Amniotic epithelial cell (primary cell): Measurements from ENCODE around the gene AKIRIN2.
A peak's percentile ranks its signal among the peaks of the same experiment; 100 is the strongest.

Experiments
- DNase-seq: peaks from one replicate; pipeline ENCODE4 v3.0.0-alpha.2; 2010; ENCODE audit warnings: low read depth

The AKIRIN2 gene

DNA sequence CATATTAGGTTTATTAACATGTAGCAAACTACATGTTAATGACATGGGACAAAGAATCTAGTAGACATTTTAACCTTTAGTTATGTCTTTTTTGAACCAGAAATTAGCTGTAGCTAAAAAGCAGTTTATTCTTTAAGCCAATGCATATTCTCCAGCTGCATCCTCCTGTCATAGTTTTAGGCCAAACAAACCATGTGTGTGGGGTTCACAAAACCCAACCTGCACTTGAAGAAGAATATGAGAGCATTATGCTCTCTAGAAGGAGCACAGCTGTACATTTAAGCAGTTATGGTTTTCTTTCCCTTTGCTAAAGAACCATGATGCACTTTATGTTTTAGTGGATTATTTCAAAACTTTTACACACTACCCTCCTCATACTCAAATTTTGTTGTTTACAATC, 46.2 kb downstream of the AKIRIN2 start:
- DNase-seq: no peak

DNA sequence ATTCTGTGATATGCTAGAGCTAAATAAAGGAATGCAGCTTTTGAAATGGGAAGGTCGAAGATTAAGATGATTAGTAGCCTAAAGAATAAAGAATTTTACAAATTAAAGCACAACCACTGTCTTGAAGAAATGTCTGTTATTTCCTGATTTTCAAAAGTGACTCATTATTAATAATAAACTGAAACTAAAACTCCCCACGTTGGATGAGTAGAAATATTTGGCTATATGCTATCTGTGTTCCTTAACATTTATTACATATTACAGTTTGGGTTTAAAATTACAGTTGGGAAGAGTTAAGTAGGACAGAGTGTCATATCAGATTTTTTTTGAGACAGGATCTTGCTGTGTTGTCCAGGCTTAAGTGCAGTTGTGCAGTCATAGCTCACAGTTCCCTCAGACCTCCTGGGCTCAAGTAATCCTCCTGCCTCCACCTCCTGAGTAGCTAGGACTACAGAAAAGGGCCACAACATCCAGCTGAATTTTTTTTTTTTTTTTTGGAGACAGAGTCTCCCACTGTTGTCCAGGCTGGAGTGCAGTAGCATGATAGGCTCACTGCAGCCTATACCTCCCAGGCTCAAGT, 47.1 kb downstream of the AKIRIN2 start:
- no peak for DNase-seq

DNA sequence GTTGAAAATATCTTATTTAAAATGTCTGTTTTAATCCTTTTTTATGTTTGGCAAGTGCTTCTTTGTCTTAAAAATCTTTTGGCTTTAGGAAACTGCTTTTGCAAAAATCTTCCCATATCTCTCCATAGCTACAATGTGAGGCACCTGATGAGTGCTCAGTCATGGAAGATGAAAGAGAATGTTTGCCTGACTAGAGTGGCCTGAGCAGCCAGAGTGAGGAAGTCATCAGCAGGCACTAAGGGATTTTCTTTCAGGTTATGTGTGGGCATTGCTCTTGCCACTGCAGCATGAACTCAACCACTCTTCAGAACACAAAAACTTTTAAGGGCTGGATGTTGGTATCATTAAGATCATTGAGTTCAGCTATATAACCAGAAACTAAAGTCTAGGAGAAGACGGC, 47.9 kb downstream of the AKIRIN2 start:
- DNase-seq: no peak

DNA sequence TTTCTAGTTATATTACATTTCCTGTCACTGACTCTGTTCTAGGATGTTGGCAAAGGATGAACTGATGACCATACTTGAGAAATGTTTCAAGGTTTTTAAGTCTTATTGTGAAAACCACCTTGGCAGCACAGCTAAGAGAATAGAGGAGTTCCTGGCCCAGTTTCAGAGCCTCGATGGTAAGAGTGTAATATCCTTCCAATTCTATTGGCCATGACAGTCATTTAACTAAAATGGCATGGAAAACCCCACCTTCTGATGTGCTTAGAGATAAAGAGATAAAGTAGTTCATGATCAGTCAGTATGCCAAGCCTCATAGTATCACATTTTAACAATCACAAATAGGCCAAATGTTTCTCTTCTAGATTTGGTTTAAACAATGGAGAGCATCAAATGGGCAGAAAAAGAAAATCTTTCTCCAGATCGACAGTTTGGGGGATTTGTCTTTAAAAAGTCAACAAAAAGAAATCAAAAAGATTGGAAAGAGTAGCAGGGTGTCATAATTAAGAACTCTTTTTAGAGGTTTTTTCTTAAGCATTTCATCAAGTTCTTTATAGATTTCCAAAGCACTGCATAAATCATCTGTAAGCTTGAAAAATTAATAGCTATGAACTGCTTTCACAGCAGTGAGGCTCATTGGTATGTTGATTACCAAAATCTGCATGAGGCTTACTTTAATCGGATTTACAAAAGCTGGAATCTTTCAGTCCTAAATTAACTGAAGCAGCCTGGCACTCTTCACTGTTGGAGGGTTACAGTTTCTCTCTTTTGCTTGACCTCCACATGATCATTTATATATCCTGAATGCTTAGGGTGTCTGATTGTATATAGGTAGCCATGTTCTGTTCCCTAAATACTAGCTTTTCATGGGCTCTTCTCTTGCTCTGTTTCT, 48.7 kb downstream of the AKIRIN2 start:
- no peak for DNase-seq

DNA sequence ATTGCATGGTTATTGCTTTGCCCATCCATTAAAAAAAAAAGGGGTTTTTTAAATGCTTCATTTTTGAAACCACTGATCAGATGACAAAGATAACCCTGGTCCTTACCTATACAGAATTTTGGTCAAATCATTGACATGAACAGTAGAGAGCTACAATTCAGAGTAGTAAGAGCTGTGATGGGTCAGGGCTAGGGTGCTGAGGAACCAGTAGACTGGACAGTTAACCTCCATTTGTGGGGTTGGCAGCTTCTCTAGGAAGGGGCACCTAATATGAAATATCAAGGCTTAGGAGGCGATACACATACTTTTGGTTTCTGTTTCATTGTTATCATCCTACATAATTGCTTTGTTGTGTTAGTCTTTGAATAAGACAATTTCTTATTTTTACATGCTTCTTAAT, 57.0 kb downstream of the AKIRIN2 start:
- no peak for DNase-seq

DNA sequence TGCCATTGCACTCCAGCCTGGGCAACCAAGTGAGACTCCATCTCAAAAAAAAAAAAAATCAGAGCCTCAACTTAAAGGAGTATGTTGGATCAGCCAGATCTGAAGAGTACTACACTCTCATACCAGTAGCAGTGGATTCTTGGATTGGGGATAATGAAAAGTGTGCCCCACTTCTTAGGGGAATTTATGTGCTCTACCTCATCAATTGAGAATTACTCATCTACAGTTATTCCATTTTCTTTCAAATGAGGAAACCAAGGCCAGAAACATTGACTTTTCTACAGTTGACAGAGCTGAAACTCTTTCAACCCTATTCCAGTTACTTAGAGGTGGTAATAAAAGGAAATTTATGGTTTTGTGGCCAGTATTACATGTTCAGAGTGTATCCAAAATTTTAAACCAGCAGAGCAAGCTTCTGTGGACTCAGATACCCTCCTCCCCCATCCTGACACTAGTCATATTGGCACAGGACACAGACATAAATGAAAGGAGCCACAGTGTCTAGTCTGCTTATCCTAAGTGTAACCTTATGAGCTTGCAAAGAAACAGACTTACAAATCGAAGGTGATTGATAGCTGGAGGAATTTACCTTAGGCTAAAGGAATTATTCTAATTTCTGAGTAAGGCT, 60.9 kb downstream of the AKIRIN2 start:
- no peak for DNase-seq

DNA sequence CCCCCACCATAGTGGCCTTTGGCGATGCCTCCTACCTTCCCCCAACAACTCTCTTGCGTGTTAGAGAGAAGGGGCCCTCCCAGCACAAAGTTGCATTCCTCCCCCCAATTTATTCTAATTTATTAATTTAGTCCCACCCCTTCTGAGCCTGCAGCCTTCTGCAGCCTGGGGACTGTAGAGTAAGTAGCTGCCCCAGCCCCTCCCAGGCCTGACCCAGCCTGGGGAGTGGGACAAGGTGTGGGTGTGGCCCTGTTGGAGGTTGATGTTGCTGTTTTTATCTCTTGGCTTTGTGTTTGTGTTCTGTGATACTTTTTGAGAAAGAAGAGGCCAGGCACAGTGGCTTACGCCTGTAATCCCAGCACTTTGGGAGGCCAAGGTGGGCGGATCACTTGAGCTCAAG, 62.7 kb downstream of the AKIRIN2 start:
- no peak for DNase-seq

DNA sequence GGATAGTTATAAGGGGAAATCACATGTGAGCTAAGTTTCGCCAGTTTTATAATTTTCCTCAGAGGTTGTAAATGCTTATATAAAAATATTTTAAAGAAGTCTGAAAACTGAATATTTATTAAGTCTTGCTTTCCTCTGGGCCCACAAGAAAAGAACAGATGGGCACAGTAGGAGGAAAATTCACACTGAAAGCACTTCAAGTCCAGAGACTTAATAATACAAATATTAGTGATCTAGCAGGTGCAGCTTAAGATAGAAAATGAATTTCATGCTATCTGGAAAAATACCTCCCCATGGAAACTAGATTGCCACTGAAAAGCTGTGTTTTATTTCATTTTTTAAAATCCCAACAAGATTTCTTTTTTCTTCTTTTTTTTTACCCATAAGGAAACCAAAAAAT, 64.9 kb downstream of the AKIRIN2 start:
- DNase-seq: no peak

DNA sequence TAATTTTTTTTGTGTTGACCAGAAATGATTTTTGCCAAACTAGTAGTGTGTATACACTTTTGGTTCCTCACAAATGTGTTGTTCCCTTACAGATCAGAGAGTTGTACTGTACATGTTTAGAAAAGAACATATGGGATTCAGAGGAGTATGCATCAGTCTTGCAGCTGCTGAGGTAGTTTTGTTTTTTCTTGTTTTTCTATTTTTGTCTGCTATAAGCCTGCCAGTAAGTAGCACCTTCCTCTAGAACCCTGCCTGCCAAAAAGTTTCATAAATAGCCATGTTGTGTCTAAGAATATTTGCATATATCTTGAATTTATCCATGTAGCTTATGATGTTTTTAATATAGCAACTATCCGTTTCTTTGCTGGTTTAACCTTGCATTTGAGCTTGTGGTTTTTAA, 65.7 kb downstream of the AKIRIN2 start:
- DNase-seq: no peak

DNA sequence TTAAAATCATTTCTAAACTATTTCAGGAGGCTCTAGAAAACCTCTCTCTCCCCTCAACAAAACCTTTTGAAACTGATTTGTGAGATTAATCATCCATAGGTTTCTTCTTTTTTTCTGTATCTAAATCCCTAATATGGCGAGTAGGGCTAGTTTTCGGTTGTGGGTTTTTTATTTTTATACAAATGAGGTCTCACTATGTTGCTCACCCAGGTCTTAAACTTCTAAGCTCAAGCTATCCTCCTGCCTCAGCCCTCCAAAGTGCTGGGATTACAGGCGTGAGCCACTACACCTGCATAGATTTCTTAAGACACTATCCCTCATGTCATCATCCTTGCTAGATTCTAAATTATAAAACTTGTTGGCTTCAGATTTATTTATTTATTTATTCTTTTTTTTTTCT, 68.2 kb downstream of the AKIRIN2 start:
- no peak for DNase-seq

DNA sequence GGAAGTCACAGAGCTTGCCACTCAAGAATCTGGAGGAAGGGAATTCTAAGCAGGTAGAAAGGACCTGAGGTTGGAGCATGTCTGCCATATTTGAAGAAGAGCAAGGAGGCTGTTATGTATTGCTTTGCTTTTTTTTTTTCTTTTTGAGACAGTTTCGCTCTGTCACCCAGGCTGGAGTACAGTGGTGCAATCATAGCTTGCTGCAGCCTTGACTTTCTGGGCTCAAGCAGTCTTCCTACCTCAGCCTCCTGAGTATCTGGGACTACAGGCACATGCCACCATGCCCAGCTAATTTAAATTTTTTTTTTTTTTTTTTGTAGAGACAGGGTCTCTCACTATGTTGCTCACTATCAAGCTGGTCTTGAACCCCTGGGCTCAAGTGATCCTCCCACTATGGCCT, 71.3 kb downstream of the AKIRIN2 start:
- no peak for DNase-seq

DNA sequence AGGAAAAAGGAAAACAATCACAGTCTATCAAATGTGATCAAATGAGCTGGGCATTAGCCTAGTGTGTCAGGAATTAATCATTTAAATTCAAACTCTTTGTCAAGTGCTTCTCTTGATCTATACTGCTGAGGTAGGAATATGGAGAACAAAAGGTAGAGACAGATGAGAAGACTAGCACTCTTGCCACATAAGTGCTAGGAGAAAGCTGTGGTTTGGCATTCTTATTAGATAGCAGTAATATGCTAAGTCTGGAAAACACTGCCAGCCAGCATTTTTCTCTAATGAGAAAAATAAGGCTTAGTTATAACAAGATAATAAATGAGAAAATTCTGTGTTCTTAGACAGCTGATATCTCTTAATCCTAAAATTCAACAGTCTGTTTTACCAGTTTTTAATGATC, 73.2 kb downstream of the AKIRIN2 start:
- DNase-seq: peak; percentile 88

DNA sequence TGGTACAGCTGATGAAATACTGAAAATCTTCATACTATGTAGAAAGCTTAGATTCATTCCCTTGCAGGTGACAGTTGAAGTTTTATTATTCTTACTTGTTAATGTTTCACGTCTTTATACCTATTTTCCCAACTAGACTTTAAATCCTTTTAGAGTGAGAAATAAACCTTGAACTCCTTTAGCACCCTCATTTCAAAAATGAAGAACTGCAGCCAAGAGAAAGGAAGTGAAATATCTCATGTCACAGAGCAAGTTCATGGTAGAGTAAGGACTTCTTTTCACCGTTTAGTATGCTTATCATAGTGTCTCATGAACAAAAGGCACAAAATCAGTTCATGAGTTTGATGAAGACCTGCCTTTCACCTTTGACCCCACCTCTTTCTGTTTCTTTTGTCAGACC, 73.6 kb downstream of the AKIRIN2 start:
- no peak for DNase-seq
